Activated naive CD8-positive, alpha-beta T cell treated with anti-CD3 and anti-CD28 coated beads, Interleukin-2, amount 10 ng/mL, durations not matched to agents 7 days and 5 days (primary cell): ENCODE results near the gene PLAAT5. TPM values are rescaled to one million over a fixed set of nuclear protein-coding genes. Genes with fewer than 3 reads are reported as not detected.

ENCODE experiments used
- ATAC-seq: fragments of 150-1000 bp; cut with Tn5 transposase; one replicate; pipeline ENCODE4 v1.10.0; 2021; ENCODE audit warnings: low read depth, moderate library complexity
- POLR2A ChIA-PET: fragments of 350-600 bp; sonication (Branson Sonifier 250); formaldehyde crosslinking; loops from one replicate; lab custom pipeline; 2021; ENCODE audit warnings: antibody characterized with exemption; lab: Charles Lee
- DNase-seq: peaks from one replicate; pipeline ENCODE4 v3.0.0; 2021
- H3K27ac Mint-ChIP-seq: one replicate; pipeline ENCODE4 v1.8.0; 2022; ENCODE audit warnings: mild to moderate bottlenecking, mixed read lengths
- H3K27me3 Mint-ChIP-seq: one replicate; pipeline ENCODE4 v1.8.0; 2022; ENCODE audit warnings: mild to moderate bottlenecking, moderate library complexity, mixed read lengths
- H3K36me3 Mint-ChIP-seq: one replicate; pipeline ENCODE4 v1.8.0; 2021; ENCODE audit warnings: mild to moderate bottlenecking, mixed read lengths
- H3K4me1 Mint-ChIP-seq: one replicate; pipeline ENCODE4 v1.8.0; 2021; ENCODE audit warnings: mixed read lengths
- H3K4me3 Mint-ChIP-seq: one replicate; pipeline ENCODE4 v1.8.0; 2022; ENCODE audit warnings: mild to moderate bottlenecking, moderate library complexity, mixed read lengths
- H3K9me3 Mint-ChIP-seq: one replicate; pipeline ENCODE4 v1.8.0; 2021; ENCODE audit warnings: mixed read lengths
- total RNA-seq, 2 experiments: library from RNA; stranded (reverse); gene quantifications; one replicate each; pipeline ENCODE4 v1.2.3, GENCODE V29; 2021

PLAAT5 gene
- total RNA-seq, 2 experiments from 2014 or later = 0.43 to 0.44 TPM

- Mint-ChIP-seq H3K4me1 (peaks cover 4% of the 10 kb centered on the region), H3K9me3 (peaks cover 2% of the 10 kb centered on the region), H3K27ac (no peak overlapping the region), H3K27me3 (peaks cover 51% of the 10 kb centered on the region), H3K36me3 (peaks cover 1% of the 10 kb centered on the region), H3K4me3 (peak overlapping the region; percentile 61)
- ATAC-seq = no peak
- no peak for DNase-seq
- POLR2A ChIA-PET = interaction anchor here (0.6 kb wide), 1 partner anchor 193 kb away, joined by 4 read pairs; no protein-coding TSS in a partner anchor
Measured at GRCh38 chr11:63491636-63492372, 837 bp upstream of the PLAAT5 start.

DNA sequence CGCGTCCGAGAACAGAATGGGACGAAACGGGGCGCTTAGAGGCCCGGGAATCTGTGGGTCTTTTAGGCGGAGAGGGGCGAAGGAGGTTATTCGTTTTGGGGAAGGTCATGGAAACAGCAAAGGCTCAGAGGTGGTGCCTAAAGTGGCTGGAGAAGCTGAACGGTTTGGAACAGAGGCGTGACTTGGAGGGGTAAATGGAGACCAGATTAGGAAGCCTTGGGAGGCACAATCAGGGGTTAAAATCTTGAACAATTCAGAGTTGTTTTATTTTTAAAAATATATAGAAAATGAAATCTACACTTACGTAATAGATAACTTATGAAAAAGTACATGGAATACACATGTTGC, 247 bp upstream of the PLAAT5 start:
- H3K27ac Mint-ChIP-seq = no peak overlapping the region
- peaks cover 2% of the 10 kb centered on the region for H3K9me3 Mint-ChIP-seq
- no peak for ATAC-seq
- POLR2A ChIA-PET = no interaction called here
- H3K27me3 Mint-ChIP-seq = peaks cover 56% of the 10 kb centered on the region
- DNase-seq = no peak
- peaks cover 4% of the 10 kb centered on the region for H3K4me1 Mint-ChIP-seq
- peaks cover 1% of the 10 kb centered on the region for H3K36me3 Mint-ChIP-seq
- H3K4me3 Mint-ChIP-seq = peak overlapping the region; percentile 85

DNA sequence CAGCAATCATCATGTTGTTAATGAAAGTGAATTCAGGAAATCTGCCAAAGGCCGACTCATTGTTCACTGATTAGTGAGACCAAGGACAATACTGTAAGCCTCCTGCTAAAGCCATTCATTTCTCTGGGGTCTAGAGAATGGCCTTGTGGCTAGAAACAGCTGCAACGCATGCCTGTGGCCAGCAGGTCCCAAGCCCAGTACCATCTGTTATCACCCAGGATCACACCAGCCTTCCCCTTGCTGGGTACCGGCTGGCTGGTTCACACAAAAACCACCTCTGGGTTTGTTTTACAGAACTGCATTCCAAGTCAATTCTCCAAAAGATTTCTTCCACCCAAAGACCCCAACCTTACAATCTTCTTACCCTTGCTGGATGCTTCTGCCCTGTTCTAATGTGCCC, 1.1 kb downstream of the PLAAT5 start:
- no peak overlapping the region for H3K27ac Mint-ChIP-seq
- peaks cover 64% of the 10 kb centered on the region for H3K27me3 Mint-ChIP-seq
- H3K36me3 Mint-ChIP-seq = peaks cover 3% of the 10 kb centered on the region
- H3K4me3 Mint-ChIP-seq = no peak overlapping the region
- H3K9me3 Mint-ChIP-seq = peaks cover 10% of the 10 kb centered on the region
- POLR2A ChIA-PET = interaction anchor here (0.5 kb wide), 1 partner anchor 131 kb away, joined by 3 read pairs; no protein-coding TSS in a partner anchor
- DNase-seq = no peak
- H3K4me1 Mint-ChIP-seq = peaks cover 4% of the 10 kb centered on the region
- no peak for ATAC-seq

GRCh38 chr11:63488789-63489188, 2.2 kb downstream of the PLAAT5 start:
- Mint-ChIP-seq H3K27ac (no peak overlapping the region), H3K27me3 (peaks cover 72% of the 10 kb centered on the region), H3K4me1 (peaks cover 4% of the 10 kb centered on the region), H3K9me3 (peaks cover 11% of the 10 kb centered on the region), H3K4me3 (no peak overlapping the region), H3K36me3 (peaks cover 4% of the 10 kb centered on the region)
- POLR2A ChIA-PET = interaction anchor here (0.6 kb wide), 1 partner anchor 76 kb away, joined by 3 read pairs; no protein-coding TSS in a partner anchor
- no peak for ATAC-seq
- DNase-seq = no peak

DNA sequence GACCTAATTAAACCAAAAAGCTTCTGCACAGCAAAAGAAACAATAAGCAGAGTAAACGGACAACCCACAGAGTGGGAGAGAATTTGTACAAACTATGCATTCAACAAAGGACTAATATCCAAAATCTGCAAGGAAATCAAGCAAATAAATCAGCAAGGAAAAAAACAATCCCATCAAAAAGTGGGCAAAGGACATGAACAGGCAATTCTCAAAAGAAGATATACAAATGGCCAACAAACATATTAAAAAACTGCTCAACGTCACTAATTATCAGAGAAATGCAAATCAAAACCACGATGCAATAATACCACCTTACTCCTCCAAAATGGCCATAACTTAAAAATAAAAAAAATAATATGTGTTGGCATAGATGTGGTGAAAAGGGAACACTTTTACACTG, 5.2 kb downstream of the PLAAT5 start:
- DNase-seq (no peak), ATAC-seq (no peak)
- Mint-ChIP-seq H3K9me3 (peaks cover 11% of the 10 kb centered on the region), H3K4me1 (no peaks in the 10 kb centered on the region), H3K27me3 (peaks cover 55% of the 10 kb centered on the region), H3K27ac (no peak overlapping the region), H3K4me3 (no peak overlapping the region), H3K36me3 (peaks cover 4% of the 10 kb centered on the region)
- POLR2A ChIA-PET = no interaction called here

GRCh38 chr11:63480039-63480438, 10.9 kb downstream of the PLAAT5 start:
- Mint-ChIP-seq H3K36me3 (peaks cover 8% of the 10 kb centered on the region), H3K9me3 (peaks cover 6% of the 10 kb centered on the region), H3K4me3 (no peak overlapping the region), H3K27ac (no peak overlapping the region), H3K27me3 (peaks cover 25% of the 10 kb centered on the region), H3K4me1 (no peaks in the 10 kb centered on the region)
- no peak for DNase-seq
- POLR2A ChIA-PET = interaction anchor here (1.4 to 2.9 kb wide), 2 partner anchors 57 to 156 kb away, joined by 4 to 12 read pairs; partner anchors contain the start of gene PLAAT4
- no peak for ATAC-seq

DNA sequence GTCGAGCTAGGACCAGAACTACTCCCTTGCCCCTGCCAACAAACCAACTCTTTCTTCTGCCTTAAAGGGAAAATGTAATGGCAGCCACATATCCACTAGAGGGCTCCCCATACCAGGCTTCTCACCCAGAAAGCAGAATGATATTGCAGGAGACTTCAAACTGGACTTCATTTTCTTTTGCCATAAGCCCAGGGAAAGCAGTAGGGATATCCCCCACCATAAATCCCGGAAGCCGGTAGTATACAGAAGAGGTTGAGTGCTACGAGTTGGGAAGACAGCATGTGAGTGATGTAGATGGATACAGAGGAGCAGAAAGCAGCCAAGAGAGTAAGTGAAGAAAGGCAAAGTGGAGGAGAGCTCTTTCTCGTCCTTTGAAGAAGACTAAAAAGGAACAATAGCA, 12.1 kb downstream of the PLAAT5 start:
- ATAC-seq = peak; percentile 52
- DNase-seq = no peak
- Mint-ChIP-seq H3K4me3 (no peak overlapping the region), H3K4me1 (no peaks in the 10 kb centered on the region), H3K9me3 (peaks cover 3% of the 10 kb centered on the region), H3K27me3 (peaks cover 17% of the 10 kb centered on the region), H3K27ac (no peak overlapping the region), H3K36me3 (peaks cover 5% of the 10 kb centered on the region)
- POLR2A ChIA-PET = interaction anchor here (0.7 to 2.9 kb wide), 4 partner anchors 58 to 157 kb away, joined by 3 to 12 read pairs (median 4); partner anchors contain the start of gene PLAAT4

DNA sequence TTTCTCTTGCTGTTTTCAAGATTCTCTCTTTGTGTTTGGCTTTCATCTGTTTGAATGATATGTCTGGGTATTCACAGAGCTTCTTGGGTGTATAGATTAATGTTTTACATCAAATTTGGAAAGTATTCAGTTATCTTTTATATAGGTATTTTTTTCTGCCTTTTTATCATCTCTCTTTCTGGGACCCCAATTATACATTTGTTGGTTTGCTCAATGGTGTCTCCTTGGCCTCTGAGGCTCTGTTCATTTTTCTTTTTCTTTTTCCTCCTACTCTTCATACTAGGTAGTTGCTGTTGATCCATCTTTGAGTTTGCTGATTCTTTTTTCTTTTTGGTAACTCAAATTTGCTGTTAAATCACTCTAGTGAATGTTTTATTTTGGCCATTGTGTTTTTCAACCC, 14.3 kb downstream of the PLAAT5 start:
- no peak overlapping the region for H3K27ac Mint-ChIP-seq
- DNase-seq (no peak), ATAC-seq (no peak)
- H3K36me3 Mint-ChIP-seq = peaks cover 4% of the 10 kb centered on the region
- no peaks in the 10 kb centered on the region for H3K4me1 Mint-ChIP-seq
- H3K9me3 Mint-ChIP-seq = peaks cover 5% of the 10 kb centered on the region
- H3K4me3 Mint-ChIP-seq = no peak overlapping the region
- POLR2A ChIA-PET = no interaction called here
- H3K27me3 Mint-ChIP-seq = peaks cover 15% of the 10 kb centered on the region

DNA sequence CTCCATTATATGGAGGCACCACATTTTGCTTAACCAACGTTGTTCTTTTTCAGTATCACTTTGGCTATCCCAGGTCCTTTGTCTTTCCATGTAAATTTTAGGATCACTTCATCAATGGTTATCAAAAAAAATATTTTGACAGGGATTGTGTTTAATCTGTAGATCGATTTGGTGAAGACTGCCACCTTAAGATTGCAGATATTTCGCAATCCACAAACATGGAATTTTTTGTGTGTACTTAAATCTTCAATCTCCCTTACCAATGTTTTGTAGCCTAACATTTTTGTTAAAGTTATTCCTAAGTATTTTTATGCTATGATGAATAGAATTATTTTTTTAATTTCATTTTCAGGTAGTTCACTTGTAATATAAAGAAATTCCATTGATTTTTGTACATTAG, 18.6 kb downstream of the PLAAT5 start:
- no peak overlapping the region for H3K4me3 Mint-ChIP-seq
- no peak for DNase-seq
- no peak for ATAC-seq
- H3K9me3 Mint-ChIP-seq = peaks cover 10% of the 10 kb centered on the region
- POLR2A ChIA-PET = no interaction called here
- H3K4me1 Mint-ChIP-seq = no peaks in the 10 kb centered on the region
- H3K27me3 Mint-ChIP-seq = peaks cover 16% of the 10 kb centered on the region
- H3K27ac Mint-ChIP-seq = no peak overlapping the region
- H3K36me3 Mint-ChIP-seq = peaks cover 4% of the 10 kb centered on the region

- H3K4me3 Mint-ChIP-seq = no peak overlapping the region
- H3K9me3 Mint-ChIP-seq = peaks cover 9% of the 10 kb centered on the region
- ATAC-seq (no peak), DNase-seq (no peak)
- H3K36me3 Mint-ChIP-seq = no peaks in the 10 kb centered on the region
- POLR2A ChIA-PET = no interaction called here
- no peaks in the 10 kb centered on the region for H3K4me1 Mint-ChIP-seq
- no peak overlapping the region for H3K27ac Mint-ChIP-seq
- H3K27me3 Mint-ChIP-seq = peaks cover 9% of the 10 kb centered on the region
Measured at GRCh38 chr11:63470311-63470710, 20.7 kb downstream of the PLAAT5 start.

- H3K4me3 Mint-ChIP-seq = no peak overlapping the region
- no peak for DNase-seq
- POLR2A ChIA-PET = no interaction called here
- no peaks in the 10 kb centered on the region for H3K9me3 Mint-ChIP-seq
- H3K27ac Mint-ChIP-seq = no peak overlapping the region
- H3K27me3 Mint-ChIP-seq = peaks cover 10% of the 10 kb centered on the region
- no peaks in the 10 kb centered on the region for H3K36me3 Mint-ChIP-seq
- H3K4me1 Mint-ChIP-seq = no peaks in the 10 kb centered on the region
- ATAC-seq = no peak
Measured at GRCh38 chr11:63462137-63462536, 28.8 kb downstream of the PLAAT5 start.

DNA sequence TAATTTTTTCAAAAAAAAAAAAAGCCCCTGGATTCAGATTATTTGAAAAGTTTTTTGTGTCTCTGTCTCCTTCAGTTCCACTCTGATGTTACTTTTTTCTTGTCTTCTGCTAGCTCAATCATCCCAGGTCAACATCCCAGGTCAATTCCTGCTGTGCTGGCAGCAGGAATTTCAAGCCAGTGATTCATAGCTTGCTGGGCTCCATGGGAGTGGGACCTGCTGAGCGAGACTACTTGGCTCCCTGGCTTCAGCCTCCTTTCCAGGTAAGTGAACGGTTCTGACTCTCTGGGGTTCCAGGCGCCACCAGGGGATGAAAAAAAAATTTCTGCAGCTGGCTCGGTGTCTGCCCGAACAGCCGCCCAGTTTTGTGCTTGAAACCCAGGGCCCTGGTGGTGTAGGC, 31.4 kb downstream of the PLAAT5 start:
- POLR2A ChIA-PET = no interaction called here
- ATAC-seq (no peak), DNase-seq (no peak)
- H3K4me3 Mint-ChIP-seq = no peak overlapping the region
- H3K27ac Mint-ChIP-seq = no peak overlapping the region
- peaks cover 10% of the 10 kb centered on the region for H3K27me3 Mint-ChIP-seq
- no peaks in the 10 kb centered on the region for H3K4me1 Mint-ChIP-seq
- H3K36me3 Mint-ChIP-seq = no peaks in the 10 kb centered on the region
- H3K9me3 Mint-ChIP-seq = no peaks in the 10 kb centered on the region

DNA sequence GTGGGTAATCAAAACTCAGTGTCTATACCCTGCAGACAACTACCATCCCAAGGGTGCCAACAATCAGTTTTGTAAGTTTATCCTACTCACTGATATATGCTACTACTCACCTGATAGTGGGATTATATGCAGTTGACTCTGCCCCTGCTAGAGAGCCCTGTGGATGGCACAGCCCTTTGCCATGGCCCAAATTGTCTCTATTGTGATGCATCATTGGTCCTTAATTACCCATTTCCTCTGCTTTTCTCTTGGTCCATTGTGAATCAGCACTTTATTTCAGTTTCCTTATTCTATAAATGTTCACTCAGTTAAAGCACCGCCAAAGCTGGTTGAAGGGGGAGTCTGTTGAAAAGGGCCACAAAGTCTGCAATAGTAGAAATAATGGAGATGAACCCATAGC, 42.3 kb downstream of the PLAAT5 start:
- Mint-ChIP-seq H3K9me3 (peaks cover 2% of the 10 kb centered on the region), H3K36me3 (no peaks in the 10 kb centered on the region), H3K27me3 (peaks cover 17% of the 10 kb centered on the region), H3K27ac (no peak overlapping the region), H3K4me1 (peaks cover 7% of the 10 kb centered on the region), H3K4me3 (no peak overlapping the region)
- ATAC-seq (no peak), DNase-seq (no peak)
- POLR2A ChIA-PET = no interaction called here

DNA sequence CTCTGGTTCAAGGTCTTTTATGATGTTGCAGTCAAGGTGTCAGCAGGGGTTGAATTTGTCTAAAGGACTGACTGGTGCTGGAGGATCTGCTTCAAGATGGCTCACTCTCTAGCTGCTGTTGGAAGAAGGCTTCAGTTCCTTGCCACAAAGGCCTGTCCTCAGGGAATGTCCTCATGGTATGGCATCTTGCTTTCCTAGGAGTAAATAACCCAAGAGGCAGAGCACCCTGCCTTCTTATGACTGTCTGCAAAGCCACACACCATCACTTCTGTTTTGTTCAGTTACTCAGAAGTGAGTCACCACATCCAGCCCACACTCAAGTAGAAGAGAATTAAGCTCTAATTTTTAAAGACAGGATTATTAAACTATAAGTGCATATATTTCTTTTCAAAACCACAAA, 45.2 kb downstream of the PLAAT5 start:
- Mint-ChIP-seq H3K4me3 (no peak overlapping the region), H3K27ac (no peak overlapping the region), H3K4me1 (peaks cover 7% of the 10 kb centered on the region), H3K9me3 (peaks cover 4% of the 10 kb centered on the region), H3K36me3 (no peaks in the 10 kb centered on the region), H3K27me3 (peaks cover 9% of the 10 kb centered on the region)
- ATAC-seq (no peak), DNase-seq (no peak)
- POLR2A ChIA-PET = no interaction called here
